ENCODE measurements around the gene TSPEAR.

Gene TSPEAR

DNA sequence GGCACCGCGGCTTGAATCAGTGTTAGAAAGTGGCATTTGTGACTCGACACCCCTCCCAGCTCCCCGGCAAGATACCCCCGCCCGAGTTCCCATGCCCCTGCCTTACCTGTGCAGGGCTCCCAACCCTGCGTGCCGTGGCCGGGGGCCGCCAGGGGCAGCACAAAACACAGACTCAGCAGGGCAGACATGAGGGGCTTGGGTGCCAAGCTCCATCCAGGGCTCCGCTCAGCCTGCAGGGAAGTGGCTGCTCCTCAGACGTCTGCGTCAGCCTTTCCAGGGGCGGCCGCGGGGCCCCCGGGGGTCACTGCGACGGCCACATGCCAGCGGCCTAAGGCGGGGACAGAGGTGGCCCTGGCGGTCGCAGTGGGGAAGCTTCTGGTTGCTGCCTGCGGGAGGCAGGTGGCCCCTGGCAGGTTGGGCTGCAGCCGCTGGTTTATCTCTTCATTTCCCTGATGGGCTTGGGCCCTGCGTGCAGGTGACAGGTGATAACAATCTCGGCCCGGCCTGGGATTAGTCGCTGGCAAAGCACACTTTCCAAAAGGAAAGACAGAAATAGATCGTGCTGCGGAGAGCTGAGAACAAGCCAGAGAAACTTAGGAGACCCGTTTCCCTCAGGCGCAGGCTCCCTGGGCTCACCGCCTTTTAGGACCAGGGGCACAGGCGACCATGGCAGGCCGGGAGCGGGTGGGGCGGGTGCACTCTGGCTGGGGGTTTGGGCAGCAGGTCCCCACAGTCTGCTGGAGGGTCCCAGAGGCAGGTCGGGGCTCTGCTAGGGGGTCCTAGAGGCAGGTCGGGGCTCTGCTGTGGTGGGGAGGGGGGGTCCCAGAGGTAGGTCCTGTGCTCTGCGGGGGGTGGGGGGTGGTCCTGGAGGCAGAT is at the start of gene TSPEAR:
TSPEAR (minus strand) TSS at position 246 of the 876 bp plus-strand sequence; CDS start at position 188, 58 bp downstream.
- DNase-seq (ENCODE audit: low spot score): no peak

DNA sequence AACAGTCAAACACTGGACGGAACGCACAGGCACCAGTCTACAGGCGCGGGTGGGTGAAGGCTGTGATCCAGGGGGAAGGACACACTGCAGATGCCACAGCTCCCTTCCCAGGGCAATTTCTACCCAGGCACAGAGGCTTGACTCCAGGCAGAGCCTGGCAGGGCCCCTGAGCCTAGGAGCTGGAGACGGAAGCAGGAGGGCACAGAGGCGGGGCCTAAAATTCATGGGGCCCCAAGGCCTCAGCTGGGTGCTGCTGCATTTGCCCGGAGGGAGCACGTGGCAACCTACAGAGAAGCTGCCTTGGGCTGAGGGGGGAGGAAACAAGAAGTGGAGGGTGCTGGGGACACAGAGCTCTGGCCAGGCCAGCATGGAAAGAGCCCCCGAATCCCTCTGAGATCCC is 49.0 kb upstream of the TSPEAR start:
- no peak for DNase-seq (ENCODE audit: low spot score)

- no peak for DNase-seq (ENCODE audit: low spot score)
Measured at GRCh38 chr21:44759628-44760285, 48.4 kb upstream of the TSPEAR start.

DNA sequence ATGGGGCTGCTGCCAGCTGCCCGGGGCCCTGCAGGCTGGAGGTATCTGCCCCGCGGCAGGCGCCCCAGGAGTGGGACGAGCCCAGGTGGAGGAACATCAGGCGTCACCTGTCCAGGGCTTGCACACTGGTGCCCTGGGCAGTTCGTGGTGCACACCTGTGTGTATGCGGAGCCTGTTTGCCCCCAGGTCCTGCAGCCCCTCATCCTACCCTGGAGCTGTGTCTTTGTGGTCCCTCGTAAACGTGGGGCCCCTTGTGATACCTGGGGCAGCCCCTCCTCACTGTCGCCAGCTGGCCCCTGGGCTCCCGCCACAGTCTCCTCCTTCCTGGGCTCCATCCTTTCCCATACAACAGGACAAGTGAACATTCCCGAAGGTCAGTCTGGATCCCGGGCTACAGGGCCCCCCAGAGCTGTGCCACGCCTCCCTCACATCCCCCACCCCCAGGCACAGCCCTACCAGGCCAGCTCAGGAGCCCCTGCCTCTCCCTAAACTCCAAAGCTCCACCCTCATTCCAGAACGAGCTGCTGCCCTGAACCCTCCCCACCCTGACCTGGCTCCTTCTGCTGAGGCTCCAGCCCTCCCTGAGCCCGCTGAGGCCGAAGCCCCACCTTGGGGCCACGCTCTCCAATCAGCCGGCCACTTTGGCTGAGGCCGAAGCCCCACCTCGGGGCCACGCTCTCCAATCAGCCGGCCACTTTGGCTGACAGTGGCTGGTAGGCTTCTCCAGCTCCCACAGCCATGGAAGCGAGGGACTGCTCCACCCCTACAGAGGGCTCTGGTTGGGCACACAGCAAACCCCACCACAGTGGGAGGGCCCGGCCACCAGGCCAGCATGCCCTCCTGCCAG is 47.6 kb upstream of the TSPEAR start:
- DNase-seq (ENCODE audit: low spot score): no peak

- no peak for DNase-seq (ENCODE audit: low spot score)
Measured at GRCh38 chr21:44758141-44758561, 46.8 kb upstream of the TSPEAR start.

- no peak for DNase-seq (ENCODE audit: low spot score)
Measured at GRCh38 chr21:44757731-44758130, 46.4 kb upstream of the TSPEAR start.

- no peak for DNase-seq (ENCODE audit: low spot score)
Measured at GRCh38 chr21:44756423-44757185, 45.2 kb upstream of the TSPEAR start.

DNA sequence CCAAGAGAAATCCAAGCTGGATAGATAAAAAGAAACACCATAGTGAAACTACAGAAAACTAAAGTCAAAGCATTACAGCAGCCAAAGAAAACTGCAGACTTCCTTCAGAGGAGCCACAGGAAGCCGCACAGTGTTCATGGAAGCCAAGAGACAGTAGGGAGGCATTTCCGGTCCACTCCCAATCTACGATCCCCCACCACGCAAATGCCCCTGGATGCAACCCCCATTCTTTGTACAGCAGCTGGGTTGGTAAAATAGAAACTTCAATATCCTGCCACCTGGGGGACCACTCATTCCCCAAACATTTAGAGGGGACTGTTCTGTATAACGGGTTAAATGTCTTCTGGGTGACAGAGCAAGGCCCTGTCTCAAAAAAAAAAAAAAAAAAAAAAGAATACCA is 43.9 kb upstream of the TSPEAR start:
- DNase-seq (ENCODE audit: low spot score): no peak

DNA sequence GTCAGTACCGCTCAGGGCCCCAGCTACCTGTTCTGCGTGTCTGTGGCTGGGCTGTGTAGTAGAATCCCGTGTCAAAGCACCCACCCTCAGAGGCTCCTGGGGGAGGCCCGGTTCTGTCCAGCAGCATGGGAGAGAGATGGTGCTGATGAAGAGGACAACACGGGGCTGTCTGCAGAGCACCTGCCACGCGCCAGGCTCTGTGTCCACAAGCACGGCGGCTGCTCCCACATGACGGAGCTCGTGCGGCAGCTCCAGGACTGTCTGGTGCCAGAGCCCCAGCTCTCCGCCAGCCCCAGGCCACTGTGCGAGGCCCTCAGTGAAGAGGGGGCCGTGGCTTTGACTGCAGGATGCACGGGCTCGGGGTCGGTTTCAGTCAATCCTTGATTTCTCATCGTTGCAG is 42.0 kb upstream of the TSPEAR start:
- no peak for DNase-seq (ENCODE audit: low spot score)

GRCh38 chr21:44752671-44753235 is 41.4 kb upstream of the TSPEAR start:
- DNase-seq (ENCODE audit: low spot score): no peak

DNA sequence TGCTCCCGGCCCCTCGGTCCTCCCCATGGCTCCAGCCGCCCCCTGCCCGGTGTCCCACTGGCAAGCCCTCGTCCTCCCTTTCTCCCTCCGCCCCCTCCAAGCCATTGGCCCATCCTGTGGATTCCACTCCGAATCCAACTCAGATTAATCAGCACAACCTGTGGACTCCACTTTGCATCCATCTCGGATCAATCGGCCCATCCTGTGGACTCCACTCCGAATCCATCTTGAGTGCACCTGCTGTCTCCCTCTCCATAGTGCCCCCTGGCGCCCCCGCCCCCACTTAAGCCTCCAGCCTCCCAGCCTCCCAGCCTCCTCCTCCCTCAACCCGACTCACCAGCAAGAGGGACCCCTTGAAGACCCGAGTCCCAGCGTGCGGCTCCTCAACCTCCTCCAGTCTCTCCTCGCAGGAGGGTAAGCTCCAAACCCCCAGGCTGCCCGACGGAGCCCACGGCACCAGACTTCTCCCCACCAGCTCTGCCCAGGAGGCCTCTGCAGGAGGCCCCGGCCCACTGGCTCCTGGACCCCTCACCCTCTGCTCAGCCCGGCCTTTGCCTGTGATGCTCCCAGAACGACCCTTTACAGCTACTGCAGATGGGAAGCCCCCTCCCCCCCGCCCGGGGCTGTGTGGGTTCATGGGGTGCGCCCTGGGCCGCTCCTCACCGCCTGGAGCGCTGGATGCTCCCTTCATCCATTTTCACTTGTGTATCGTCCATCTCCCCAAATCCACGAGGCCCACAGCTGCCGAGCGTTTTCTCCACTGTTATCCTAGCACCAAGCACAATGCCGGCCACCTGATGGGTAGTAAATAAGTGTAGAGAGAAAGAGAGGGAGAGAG is 40.6 kb upstream of the TSPEAR start:
- DNase-seq (ENCODE audit: low spot score): no peak

- DNase-seq (ENCODE audit: low spot score): no peak
Measured at GRCh38 chr21:44751186-44751798, 39.9 kb upstream of the TSPEAR start.

DNA sequence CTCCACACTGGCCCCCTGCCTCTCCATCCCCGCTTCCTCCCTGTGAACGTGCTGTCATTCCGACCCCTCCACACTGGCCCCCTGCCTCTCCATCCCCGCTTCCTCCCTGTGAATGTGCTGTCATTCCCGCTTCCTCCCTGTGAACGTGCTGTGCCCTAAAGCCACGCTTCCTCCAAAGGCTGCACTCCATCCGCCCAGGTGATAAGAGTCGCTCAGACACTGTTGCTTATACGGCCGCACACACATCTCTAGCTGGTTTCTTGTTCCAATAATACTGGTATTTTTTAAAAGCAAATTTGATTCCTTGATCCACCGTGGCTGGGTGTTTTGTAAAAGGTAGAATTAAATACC is 39.3 kb upstream of the TSPEAR start:
- DNase-seq (ENCODE audit: low spot score): no peak

- DNase-seq (ENCODE audit: low spot score): no peak
Measured at GRCh38 chr21:44749759-44750674, 38.6 kb upstream of the TSPEAR start.

- DNase-seq (ENCODE audit: low spot score): no peak
Measured at GRCh38 chr21:44749116-44749758, 37.9 kb upstream of the TSPEAR start.

GRCh38 chr21:44748621-44749020 is 37.2 kb upstream of the TSPEAR start:
- DNase-seq (ENCODE audit: low spot score): no peak

DNA sequence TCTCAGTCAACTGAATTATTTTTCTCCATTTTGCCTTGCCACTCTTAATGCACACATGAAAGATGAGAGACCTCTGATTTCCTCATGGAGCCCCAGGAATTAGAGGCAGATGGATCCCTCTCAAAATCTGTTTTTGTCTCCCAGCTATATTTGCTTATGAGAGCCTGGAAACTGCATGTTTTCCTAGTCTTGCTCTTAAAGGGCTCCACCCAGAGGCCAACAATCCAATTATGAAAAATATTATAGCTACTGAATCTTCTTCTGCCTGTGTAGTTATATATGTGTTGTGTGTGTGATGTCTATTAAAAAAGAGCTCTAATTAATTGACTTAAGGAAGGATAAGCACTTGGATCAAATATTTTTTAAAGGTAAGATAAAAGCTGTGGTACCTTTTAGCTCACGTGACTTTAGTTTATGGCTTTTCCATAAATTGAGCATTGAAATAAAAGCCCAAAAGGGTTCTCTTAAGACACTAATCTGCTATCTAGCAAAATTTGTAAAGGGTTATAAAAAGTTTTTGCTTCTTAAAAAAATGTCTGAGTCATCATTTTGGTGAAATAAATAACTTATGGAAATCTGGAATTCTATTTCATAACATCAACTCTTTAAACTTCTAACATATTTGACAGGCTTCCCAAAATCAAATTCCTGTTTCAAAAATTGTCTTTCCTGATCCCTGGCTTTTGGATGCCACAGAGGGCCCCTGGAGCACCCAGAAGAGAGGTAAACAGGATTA is 31.2 kb upstream of the TSPEAR start:
- no peak for DNase-seq (ENCODE audit: low spot score)

DNA sequence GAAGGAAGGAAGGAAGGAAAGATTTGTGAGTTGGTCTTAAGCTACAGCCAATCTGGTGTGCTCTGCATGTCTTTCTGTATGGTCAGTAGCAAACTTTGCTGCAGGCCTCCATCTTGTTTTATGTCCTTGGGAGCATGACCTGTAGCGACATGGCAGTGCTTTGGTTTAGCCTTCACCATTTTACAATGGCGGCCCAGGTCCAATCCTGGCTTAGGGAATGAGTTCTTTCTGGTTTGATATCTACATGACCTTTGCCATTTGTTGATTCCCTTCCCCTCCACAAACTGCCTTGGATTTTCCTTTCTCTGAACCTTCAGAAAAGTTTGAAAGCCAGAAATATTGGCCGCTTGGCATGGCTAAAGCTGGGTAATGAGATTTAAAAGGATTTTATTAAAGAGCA is 30.5 kb upstream of the TSPEAR start:
- DNase-seq (ENCODE audit: low spot score): no peak
